GM19043 (cell line): ENCODE data around the gene FBXL22.
A peak's percentile ranks its signal among the peaks of the same experiment; 100 is the strongest.

Experiments used
- ATAC-seq: cut with Tn5 transposase; IDR thresholded peaks from one replicate; pipeline ENCODE4 v1.9.1; 2021; ENCODE audit warnings: low read depth; ENCODE audit not compliant: unreplicated experiment

FBXL22 gene

DNA sequence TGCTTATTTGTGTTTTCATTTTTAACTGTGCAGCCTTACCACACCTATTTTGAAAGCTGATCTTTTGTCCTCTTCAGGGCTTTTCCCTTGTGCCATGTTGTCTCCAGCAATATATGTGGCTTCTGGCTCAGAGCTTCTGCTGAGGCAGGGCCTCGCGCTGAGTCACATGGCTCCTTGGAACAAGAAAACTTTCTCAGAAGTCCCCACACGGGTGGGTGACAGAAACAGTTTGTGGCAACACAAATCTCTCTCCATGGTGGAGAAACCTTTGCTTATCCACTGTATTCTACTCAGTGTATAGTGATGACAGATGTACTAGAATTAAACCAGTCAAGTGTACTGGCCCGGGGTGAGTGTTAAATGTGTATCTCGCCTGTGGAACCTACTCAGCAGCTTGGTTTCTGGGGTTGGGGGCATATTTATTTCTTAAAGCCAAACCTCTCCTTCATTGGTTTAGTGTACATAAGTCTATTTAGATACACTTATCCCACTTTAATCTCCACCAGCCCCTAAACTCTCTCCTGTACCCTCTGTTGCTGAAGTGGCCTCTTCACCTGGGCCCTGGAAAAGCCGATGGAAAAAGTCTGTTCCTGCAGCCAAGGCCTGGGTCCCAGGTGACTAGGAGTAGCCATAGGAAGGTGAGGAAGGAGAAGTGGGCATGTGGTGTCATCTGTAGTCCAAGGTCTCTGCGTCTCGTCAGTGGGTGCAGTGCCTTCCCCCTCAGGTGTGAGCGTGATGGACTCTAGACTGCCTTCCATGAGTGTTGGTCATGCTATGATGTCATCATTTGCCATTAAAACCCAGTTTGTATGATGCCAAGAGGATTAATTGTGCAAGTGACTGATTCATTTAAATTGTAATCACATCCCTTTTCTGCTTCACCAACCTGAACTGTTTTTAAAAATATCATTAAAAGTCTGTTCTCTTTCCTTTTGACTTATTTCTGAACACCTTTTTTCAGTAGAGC, 3.2 kb upstream of the FBXL22 start:
- no peak for ATAC-seq

DNA sequence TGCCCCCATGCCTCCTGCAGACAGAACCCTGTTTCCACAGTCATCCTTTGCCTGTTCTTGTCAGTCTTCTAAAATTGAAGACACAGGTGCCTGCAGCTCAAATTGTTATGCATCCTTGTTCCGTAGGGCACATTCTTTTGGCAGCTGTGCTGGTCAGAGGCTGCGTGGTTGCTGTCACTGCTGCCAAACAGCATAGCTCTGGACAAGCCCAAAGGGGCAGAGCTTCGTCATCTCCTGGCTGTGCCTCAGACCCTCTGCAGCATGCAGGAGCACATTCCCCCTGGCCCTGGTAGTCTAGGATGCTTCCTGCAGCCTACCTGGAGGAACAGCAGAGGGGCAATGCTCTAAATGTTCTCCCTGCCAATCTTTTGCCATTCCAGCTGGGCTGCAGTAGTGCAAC, 2.1 kb upstream of the FBXL22 start:
- no peak for ATAC-seq

DNA sequence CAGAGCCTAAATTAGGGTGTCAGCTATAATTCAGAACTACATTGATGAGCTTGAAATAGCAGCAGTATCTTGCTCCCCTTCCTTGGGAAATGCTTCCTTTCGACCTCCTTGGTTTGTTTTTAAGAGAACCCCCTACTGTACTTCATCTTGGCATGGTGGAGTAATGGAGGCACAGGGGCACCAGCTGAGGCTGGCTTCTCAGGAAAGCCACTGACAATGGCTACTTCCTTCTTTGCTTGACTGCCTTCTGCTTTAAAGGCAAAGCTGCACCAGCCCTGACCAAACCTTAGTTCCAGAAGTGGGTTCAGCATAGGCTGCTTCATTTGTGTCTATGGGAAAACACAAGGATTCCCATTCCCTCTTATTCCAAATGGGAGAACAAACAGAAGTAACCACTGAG, 1.5 kb upstream of the FBXL22 start:
- ATAC-seq = no peak

DNA sequence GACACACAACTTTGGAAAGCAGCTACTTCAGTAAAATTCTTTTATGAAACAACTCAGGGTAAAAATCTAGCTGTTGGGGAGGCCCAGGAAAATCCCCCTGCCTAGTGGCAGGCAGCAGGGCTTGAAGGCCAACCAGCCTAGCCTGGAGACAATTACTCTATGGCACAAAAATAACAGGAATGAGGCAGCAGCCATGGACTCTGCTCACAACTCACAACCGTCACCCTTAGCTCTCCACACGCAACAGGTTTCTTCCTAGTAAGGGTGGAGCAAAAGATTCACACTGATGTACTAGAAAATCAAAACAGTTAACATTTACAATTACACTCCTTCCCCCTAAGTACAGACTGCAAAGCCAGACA, 530 bp upstream of the FBXL22 start:
- no peak for ATAC-seq

DNA sequence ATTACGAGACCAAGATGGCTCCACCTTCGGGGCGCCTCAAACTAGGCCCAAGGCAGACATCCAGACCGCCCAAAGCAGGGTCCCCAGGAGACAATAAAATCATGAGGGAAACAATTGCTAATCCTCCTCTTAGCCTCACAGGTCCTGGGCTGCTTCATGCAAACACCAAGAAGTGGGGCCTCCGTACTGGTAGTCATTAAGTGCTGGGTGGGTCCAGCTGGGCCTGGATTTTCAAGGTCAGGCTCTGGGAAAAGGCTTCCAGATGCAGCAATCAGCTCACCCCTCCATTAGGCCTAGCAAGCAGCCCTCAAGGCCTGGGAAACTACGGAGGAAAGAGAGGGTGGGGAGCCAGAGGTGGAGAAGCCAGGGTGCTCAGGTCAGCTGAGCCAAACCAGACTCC, 634 bp downstream of the FBXL22 start:
- ATAC-seq = no peak

DNA sequence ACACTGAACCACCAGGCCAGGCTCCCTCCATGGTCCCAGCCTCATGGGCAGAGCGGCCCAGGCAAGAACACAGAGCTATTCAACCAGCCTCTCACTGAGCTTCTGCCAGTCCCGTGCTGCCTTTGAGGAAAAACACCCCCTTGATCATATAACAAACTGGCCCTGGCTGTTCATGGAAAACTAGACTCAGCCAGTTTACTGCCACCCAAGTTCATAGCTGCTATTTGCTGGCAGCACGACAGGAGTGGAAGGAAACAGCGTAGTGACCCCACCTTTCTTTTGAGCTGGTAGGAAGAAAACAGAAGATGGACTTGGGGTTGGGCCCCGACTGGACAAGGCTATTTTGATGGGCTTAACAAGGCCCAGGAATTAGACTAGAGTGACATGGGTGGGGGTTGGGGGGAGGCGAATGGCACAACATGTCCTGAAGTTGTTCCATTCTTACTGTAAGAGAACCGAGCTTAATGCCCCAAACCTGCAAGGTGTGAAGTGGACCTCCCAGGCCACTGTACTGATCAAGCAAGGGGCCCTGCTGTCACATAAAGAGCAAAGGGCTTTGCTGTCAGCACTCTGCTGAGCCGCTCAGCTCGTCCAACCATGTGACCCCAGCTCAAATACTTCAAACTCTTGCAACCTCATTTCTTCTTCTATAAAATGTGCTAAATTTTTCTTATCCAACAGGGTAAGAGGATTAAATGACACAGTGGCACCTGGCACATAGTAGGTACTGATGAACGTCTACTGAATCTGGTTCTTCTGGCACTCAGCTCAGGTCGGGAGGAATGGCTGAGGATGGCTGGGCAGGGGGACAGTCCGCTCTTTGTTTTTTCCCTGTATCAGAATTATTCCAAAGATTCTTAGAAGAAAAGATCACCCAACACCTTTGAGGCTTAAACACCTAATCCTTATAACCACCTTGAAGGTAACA, 1.6 kb downstream of the FBXL22 start:
- ATAC-seq = no peak

DNA sequence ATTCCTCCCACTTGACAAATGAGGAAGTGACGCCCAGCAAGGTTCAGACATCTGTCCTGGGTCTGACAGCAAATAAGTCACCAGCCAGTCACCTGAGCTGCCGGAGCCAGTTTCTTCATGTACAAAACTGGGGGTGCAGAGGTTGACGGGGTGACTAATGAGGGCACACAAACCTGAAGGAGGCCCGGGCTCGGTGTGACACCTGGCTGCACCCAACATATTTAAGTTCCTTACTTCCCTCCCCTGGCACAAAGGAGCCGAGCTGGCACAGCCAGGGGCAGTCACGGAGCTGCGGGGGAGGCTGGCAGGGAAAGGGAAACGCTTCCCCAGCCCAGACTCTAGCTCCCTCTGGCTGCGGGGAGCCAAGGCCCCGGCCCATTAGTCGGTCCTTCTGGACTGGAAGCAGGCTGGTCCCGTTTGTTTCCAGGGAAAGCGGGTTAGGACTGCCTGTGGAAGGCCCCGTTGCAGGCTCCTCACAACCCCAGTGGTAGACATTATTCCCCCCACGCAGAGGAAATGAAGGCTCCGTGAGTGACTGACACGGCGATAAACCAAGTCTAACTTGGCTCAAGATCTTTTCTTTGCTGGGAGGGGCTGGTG, 2.3 kb downstream of the FBXL22 start:
- ATAC-seq = no peak

DNA sequence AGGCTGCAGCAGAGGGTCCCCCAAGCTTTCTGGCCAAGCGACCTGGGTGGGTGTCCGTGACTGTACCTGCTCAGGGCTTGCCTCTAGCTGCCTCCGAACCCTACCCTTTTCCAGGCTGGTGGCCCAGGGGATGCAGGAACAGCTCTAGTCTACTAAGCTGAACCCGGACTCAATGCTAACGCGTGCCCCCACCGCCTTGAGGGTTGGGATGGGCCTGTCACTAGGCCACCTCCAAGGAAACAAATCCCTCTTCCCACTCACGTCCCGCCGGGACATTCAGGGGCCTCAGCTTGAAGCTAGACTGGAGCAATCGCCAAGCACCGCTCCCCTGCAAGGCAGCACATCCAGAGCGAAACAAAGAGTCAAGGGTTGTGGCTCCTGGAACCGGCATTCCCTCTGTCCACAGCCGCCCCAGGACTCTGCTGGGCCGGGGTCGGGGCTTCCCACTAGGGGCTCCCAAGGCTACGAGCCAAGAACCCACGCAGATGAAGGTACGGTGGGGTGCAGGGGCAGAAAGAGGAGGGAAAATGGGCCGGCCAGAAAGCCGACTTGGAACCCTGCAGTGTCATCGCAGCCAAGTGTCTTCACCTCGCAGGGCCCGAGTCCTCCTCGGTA, 2.9 kb downstream of the FBXL22 start:
- ATAC-seq = no peak

DNA sequence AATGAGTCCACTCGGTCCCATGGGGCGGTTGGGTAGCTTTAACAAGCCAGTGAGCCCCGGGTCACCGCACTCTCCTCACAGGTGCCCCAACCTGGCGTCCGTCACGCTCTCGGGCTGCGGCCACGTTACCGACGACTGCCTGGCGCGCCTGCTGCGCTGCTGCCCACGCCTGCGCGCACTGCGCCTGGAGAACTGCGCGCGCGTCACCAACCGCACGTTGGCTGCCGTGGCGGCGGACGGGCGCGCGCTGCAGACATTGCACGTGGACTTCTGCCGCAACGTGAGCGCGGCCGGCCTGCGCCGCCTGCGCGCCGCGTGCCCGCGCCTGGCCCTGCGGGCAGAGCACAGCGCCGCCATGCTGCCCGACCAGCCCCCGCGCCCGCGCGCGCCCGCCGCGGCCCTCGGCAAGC, 3.4 kb downstream of the FBXL22 start:
- ATAC-seq = peak; percentile 61

DNA sequence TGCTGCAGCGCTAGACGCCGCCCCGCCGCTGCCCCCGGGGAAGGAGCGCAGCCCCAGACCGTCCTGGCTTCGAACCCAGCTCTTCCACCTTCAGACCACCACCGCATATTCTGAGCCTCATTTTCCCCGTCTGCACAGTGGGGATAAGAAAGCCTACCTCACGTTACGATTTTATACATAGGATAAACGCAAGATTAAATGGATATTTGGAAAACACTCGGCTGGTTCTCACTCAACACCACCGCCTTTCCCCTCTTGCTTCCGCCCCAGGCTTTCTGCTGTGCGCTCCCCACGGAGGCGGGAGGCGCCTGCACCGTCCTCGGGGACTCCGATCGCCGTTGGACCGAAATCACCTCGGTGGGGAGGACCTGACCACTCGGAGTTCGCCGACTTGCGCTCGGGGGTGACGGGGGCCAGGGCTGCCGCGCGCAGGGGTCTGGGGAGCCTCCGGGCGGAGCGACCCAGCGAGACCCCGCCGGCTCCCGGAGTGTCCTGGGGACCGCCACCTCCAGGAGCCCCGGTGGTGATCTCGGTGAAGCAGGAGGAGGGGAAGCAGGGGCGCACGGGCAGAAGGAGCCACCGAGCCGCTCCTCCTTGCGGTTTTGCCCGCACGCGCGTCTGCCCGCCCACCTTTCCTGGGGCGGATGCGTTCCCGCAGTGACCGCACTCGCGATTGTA, 4.0 kb downstream of the FBXL22 start:
- peak; percentile 8 for ATAC-seq

DNA sequence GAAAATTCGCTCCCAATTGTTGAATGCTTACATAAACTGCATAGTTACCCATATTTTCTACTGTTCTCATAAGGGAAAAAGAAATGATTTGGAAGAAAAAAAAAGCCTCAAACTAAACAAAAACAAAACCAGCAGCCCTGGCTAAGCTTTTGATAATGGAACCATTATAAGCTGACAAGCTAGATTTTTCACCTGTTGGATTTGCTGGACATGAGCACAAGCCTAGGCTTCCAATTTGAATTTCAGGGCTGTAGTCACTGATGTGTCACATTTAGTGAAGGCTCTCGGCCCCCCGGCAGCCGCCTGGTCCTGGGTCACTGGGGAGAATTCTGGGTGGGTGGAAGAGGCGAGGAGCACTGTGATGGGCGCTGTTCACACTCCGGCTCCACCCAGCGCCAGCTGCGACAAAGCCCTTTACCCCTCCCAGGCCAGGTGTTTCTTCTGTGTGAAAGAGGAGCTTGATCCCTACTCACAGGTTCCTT, 4.6 kb downstream of the FBXL22 start:
- no peak for ATAC-seq

DNA sequence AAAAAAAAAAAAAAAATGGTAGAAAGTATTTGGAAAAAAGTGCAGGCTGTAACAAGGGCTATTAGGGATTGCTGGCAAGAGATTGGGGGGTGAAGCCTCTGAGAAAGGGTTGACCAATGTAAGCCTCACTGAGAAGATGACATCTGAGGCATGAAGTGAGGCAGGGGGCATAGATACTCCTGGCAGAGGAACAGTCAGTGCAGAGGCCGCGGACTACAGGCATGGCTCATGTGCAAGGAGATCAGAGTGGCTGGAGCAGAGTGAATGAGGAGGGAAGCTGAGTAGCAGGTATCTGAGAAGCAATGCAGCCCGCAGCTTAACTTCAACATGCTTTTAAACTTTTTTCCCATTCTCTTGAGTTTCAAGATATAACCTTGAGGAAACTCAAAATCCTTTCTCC, 5.4 kb downstream of the FBXL22 start:
- ATAC-seq = no peak

DNA sequence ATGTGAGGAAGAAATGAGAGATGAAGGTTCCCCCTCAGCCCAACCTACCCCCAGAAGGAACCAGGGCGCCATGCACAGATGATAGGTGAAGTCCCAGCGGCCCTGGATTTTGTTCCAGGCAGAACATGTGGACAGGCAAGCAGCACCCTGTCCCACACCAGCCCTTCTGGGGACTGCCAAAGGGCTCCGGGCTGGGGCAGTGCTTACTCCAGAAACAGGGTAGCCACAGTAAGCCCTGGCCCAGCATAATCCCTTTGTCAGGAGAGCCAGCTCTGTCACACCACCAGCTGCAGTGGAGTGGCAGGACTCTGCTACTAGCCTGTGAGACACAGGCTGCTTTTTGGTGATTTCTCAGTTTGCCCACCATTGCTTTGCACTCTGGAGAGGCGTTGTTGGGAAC, 6.3 kb downstream of the FBXL22 start:
- ATAC-seq = no peak

DNA sequence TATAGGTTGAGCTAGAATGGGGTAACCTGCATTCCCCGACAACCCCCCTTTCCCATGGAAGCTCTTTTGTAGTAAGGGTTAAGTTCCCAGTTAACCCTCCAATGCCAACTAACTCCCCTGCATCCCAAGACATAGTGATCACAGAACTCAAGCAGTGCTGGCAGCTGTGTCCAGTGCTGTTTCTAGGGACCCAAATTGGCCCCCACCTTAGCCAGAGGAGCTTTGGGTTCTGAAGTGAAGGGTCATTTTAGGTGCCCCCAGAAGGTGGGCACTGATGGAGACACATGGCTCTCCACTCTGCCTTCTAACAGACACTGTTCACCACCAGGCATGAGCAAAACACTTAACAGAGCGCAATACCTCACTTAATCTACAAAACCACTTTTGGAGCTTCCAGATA, 7.1 kb downstream of the FBXL22 start:
- ATAC-seq = no peak

DNA sequence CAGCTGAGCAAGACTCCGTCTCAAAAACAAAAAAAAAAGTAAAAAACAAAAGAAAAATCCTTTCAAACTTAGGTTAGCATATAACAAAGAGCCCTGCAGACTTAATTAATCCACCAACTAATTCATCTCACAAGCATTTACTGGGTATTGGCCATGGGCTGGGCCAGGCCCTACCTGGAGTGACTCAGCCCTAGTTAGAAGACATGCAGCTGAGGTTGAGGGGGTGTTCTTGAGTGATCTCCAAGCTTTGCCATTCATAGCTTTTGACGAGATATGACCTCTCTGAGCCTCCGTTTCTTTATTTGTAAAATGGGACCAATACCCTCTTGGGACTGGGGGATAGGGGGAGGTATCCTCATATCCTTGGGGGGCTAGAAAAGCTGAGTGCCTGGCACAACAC, 7.8 kb downstream of the FBXL22 start:
- no peak for ATAC-seq

DNA sequence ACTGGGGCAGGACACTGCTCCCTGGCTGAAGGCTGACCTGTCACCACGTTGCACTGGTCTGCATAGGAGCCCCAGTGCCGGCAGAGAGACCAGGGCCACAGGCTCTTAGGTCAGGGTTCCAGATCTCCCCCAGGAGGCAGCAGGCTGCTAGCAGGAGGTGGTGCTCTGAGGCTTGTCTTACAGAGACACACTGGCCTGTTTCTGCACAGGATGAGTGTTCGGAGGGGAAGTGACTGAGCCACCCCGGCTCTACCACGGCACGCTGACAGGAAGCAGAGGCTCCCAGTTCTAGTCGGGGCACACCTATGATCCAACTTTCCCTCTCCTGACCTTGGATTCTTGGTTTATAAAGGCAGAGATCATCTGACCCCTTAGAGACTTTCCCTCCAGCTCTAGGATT, 8.6 kb downstream of the FBXL22 start:
- no peak for ATAC-seq

DNA sequence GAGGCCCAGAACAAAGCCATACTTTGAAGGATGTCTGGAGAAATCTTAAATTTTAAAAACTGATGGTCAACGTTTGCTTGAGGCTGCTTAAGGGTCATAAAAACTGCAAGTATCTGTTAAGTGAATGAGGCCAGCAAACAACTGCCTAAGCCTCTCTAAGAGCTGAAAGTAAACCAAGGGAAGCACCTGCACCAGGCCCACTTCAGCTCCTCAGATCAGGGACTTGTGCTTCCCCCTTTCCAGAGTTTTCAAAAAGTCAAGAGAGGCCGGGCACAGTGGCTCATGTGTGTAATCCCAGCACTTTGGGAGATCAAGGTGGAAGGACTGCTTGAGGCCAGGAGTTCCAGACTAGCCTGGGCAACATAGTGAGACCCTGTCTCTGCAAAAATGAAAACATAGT, 9.1 kb downstream of the FBXL22 start:
- no peak for ATAC-seq

DNA sequence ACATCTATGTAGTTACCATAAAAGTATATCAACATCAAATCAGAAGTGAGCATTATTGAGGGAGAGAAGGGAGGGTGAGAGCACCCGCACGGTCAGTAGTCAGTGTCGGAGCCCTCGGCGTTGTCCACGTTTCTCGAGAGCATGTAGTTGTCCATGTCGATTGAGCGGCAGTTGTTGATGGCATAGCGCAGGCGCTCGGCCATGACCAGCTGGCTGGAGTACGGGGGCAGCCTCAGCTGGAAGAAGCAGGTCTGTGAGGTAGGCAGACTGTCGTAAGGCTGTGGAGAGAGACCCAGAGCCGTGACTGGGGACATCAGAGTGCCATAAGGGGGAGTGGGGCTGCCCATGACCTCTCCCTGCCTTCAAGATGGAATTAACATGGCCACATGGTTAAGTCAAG, 11.8 kb downstream of the FBXL22 start:
- no peak for ATAC-seq

DNA sequence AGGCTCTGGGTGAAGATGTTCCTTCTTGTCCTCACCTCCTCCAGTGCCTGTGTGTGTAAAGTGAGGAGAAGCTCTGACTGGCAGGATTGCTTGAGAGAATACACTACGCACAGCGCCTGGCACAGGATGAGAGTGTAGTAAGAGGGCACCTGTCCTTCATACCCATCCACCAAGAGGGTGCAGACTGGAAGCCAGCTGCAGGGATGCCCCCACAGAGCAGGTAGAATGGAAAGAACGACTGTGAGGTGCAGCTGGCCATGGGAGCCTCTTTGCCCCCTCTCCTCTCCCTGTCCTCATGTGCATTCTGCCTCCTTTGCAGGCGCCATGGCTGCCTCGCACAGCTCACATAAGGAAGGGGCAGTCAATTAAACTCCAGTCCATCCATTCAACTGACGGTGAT, 12.3 kb downstream of the FBXL22 start:
- ATAC-seq = no peak

DNA sequence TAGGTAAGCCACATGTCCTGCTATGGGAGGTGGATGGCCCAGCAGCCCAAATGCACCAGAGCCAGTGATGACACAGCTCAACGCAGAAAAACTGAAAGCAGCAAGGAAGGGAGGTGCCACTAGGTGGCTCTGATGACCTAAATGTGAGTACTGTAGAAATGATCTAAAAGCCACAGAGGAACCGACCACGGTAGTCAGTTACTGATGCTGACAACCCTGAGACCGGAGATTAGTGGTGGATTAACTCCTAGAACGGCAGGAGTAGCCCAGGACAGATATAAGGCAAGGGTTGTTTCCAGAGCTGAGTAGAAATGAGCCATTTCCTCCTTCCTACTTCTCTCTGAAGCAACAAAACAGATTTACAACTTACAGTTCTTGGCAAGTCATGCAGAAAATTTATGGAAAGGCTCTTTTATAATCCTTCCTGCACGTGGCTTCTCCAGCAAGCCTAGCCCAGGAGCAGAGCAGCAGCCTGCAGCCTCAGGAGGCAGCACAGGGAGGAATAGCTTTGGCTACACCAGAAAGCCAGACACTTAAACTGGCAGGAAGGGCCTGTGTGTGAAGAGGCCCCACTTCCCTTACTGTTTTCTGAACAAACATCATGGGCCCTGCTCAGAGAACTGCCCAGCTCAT, 13.1 kb downstream of the FBXL22 start:
- peak; percentile 47 for ATAC-seq
